ENCODE data around the gene CCDC182.

- TF ChIP-seq, protein P1, sequence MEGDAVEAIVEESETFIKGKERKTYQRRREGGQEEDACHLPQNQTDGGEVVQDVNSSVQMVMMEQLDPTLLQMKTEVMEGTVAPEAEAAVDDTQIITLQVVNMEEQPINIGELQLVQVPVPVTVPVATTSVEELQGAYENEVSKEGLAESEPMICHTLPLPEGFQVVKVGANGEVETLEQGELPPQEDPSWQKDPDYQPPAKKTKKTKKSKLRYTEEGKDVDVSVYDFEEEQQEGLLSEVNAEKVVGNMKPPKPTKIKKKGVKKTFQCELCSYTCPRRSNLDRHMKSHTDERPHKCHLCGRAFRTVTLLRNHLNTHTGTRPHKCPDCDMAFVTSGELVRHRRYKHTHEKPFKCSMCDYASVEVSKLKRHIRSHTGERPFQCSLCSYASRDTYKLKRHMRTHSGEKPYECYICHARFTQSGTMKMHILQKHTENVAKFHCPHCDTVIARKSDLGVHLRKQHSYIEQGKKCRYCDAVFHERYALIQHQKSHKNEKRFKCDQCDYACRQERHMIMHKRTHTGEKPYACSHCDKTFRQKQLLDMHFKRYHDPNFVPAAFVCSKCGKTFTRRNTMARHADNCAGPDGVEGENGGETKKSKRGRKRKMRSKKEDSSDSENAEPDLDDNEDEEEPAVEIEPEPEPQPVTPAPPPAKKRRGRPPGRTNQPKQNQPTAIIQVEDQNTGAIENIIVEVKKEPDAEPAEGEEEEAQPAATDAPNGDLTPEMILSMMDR (IDR thresholded peaks at IDR 0.05): no peak
- TF ChIP-seq POLR2AphosphoS5 (IDR thresholded peaks at IDR 0.05): no peak
These were observed 47.0 kb downstream of the CCDC182 start for GRCh38 chr17:57697891-57698711.

All from stomach (tissue), 4 donors.